ENCODE measurements around the gene ASF1B.
A peak's percentile ranks its signal among the peaks of the same experiment; 100 is the strongest.
"Not testable (repeated sequence)": the region's sequence is repeated elsewhere in the genome, so short reads cannot be mapped to it uniquely, and the experiment has no call there.

The ASF1B gene

GRCh38 chr19:14160017-14160703 lies 23.8 kb upstream of the ASF1B start:
- FAIRE-seq (no peak), DNase-seq (ENCODE audit: low spot score) (no peak)

GRCh38 chr19:14159059-14159458 lies 22.7 kb upstream of the ASF1B start:
- FAIRE-seq (no peak), DNase-seq (ENCODE audit: low spot score) (no peak)

GRCh38 chr19:14158276-14159023 lies 22.1 kb upstream of the ASF1B start:
- DNase-seq (ENCODE audit: low spot score) (no peak), FAIRE-seq (no peak)

GRCh38 chr19:14156971-14157717 lies 20.8 kb upstream of the ASF1B start:
- FAIRE-seq, result no peak
- DNase-seq (ENCODE audit: low spot score), result no peak

- DNase-seq (ENCODE audit: low spot score), result no peak
- no peak for FAIRE-seq
Observed at GRCh38 chr19:14156122-14156521, 19.7 kb upstream of the ASF1B start.

- FAIRE-seq (no peak), DNase-seq (ENCODE audit: low spot score) (no peak)
Observed at GRCh38 chr19:14155371-14155770, 19.0 kb upstream of the ASF1B start.

- no peak for DNase-seq (ENCODE audit: low spot score)
- FAIRE-seq, result no peak
Observed at GRCh38 chr19:14152713-14153112, 16.3 kb upstream of the ASF1B start.

GRCh38 chr19:14150770-14151661 lies 14.6 kb upstream of the ASF1B start:
- no peak for FAIRE-seq

GRCh38 chr19:14150041-14150769 lies 13.8 kb upstream of the ASF1B start:
- no peak for DNase-seq (ENCODE audit: low spot score)
- FAIRE-seq, result no peak

More at GRCh38 chr19:14150770-14151661, 14.6 kb upstream of the ASF1B start:
- DNase-seq (ENCODE audit: low spot score), result no peak

GRCh38 chr19:14149509-14149994 lies 13.2 kb upstream of the ASF1B start:
- FAIRE-seq (no peak), DNase-seq (ENCODE audit: low spot score) (no peak)

GRCh38 chr19:14148751-14149410 lies 12.5 kb upstream of the ASF1B start:
- DNase-seq (ENCODE audit: low spot score), result no peak
- FAIRE-seq, result no peak

- DNase-seq (ENCODE audit: low spot score), result no peak
- FAIRE-seq, result no peak
Observed at GRCh38 chr19:14147797-14148605, 11.6 kb upstream of the ASF1B start.

GRCh38 chr19:14146789-14147216 lies 10.4 kb upstream of the ASF1B start:
- DNase-seq (ENCODE audit: low spot score) (peak; percentile 19), FAIRE-seq (no peak)

- not testable (repeated sequence) for FAIRE-seq; DNase-seq (ENCODE audit: low spot score)
Observed at GRCh38 chr19:14146169-14146568, 9.8 kb upstream of the ASF1B start.

GRCh38 chr19:14145381-14145780 lies 9.0 kb upstream of the ASF1B start:
- FAIRE-seq (no peak), DNase-seq (ENCODE audit: low spot score) (no peak)

GRCh38 chr19:14142262-14143190 lies 6.1 kb upstream of the ASF1B start:
- no peak for FAIRE-seq

GRCh38 chr19:14141041-14141440 lies 4.7 kb upstream of the ASF1B start:
- DNase-seq (ENCODE audit: low spot score) (no peak), FAIRE-seq (no peak)

More at GRCh38 chr19:14142262-14143190, 6.1 kb upstream of the ASF1B start:
- DNase-seq (ENCODE audit: low spot score), result no peak

GRCh38 chr19:14139944-14140343 lies 3.6 kb upstream of the ASF1B start:
- FAIRE-seq (no peak), DNase-seq (ENCODE audit: low spot score) (no peak)

Measured in RCC 7860 (cell line).